Measurements from ENCODE around the gene TNIP1.

DNA sequence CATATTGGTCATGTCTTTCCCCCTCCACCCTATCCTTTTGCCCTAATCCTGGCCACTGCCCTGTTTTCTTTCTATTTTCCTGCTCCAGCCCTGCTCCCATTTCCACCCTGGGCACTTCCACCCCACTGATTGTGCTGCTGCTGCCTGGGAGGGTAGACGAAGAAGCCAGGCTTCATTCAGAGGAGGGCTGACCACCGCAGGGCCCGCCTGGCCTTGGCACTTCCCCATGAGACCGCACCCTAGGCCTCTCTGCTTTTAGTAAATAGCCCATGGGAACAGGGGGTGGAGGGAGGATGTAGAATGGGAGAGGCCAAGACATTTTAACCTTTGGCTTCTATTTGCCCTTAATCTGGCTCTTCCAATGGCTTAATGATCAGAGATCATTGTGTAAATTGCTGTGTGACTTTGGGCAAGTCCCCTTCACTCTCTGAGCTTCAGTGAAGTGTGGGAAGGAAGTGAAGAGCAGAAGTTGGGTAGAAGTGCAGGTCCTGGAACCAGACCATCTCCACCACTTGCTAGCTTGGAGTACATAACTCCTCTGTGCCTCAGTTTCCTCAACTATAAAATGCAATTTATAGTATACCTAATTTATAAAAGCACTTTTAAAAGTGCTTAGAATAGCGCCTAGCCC is 74.0 kb downstream of the TNIP1 start:
- no peak for TF ChIP-seq POLR2A (IDR thresholded peaks at IDR 0.05; ENCODE audit: low read depth, low read length)
- no peak for TF ChIP-seq POLR2AphosphoS5 (IDR thresholded peaks at IDR 0.05; ENCODE audit: low read depth, low read length)
- TF ChIP-seq TAF1 (IDR thresholded peaks at IDR 0.05; ENCODE audit: low read depth, low read length) = no peak
- TF ChIP-seq SPI1 (IDR thresholded peaks at IDR 0.05; ENCODE audit: low read depth, low read length) = no peak
- TF ChIP-seq POU2F2 (IDR thresholded peaks at IDR 0.05; ENCODE audit: low read depth, low read length) = no peak
- no peak for TF ChIP-seq PAX5 (IDR thresholded peaks at IDR 0.05; ENCODE audit: insufficient read depth, low read length, severe bottlenecking)

All from GM12891 (cell line).